Measurements from ENCODE around the gene ERG28. TPM values are rescaled to one million over a fixed set of nuclear protein-coding genes. Genes with fewer than 3 reads are reported as not detected.

Gene ERG28
- total and polyA plus RNA-seq, 3 experiments from 2014 or later: 18.5 to 31.4 (median 18.8) TPM

GRCh38 chr14:75673345-75674035 lies 12.8 kb upstream of the ERG28 start:
- no peaks in the 10 kb centered on the region for H3K27me3 Mint-ChIP-seq
- no peak overlapping the region for H3K27ac Mint-ChIP-seq
- peaks cover 0 to 2% (median 0%) of the 10 kb centered on the region in 5 donors for H3K9me3 Mint-ChIP-seq
- DNase-seq: no peak
- no peaks in the 10 kb centered on the region for H3K9me3 ChIP-seq (ENCODE audit: low read length)
- H3K4me3 Mint-ChIP-seq: no peak overlapping the region
- no peaks in the 10 kb centered on the region for H3K27me3 ChIP-seq (ENCODE audit: insufficient read depth, low read length, poor library complexity, severe bottlenecking)
- no peaks in the 10 kb centered on the region for H3K4me1 ChIP-seq (ENCODE audit: insufficient read depth, low read length)
- no peaks in the 10 kb centered on the region for H3K36me3 ChIP-seq (ENCODE audit: insufficient read depth, low read length)
- H3K4me3 ChIP-seq (ENCODE audit: low read length): no peak overlapping the region
- H3K27ac ChIP-seq (ENCODE audit: low read depth, low read length): no peak overlapping the region
- ChIA-PET POLR2A (no interaction called here), CTCF (no interaction called here)
- H3K36me3 Mint-ChIP-seq: peaks cover 21 to 52% (median 36%) of the 10 kb centered on the region in 3 donors
- peaks cover 0 to 6% (median 0%) of the 10 kb centered on the region in 3 donors for H3K4me1 Mint-ChIP-seq

GRCh38 chr14:75672605-75673192 lies 12.0 kb upstream of the ERG28 start:
- Mint-ChIP-seq H3K4me3 (no peak overlapping the region), H3K36me3 (peaks cover 21 to 54% (median 35%) of the 10 kb centered on the region in 3 donors), H3K27me3 (no peaks in the 10 kb centered on the region), H3K9me3 (peaks cover 0 to 2% (median 0%) of the 10 kb centered on the region in 5 donors), H3K27ac (no peak overlapping the region), H3K4me1 (peaks cover 0 to 6% (median 0%) of the 10 kb centered on the region in 3 donors)
- no peaks in the 10 kb centered on the region for H3K36me3 ChIP-seq (ENCODE audit: insufficient read depth, low read length)
- ChIA-PET POLR2A (interaction anchor here (0.6 kb wide), 1 partner anchor 550 kb away, joined by 4 read pairs; no protein-coding TSS in a partner anchor), CTCF (no interaction called here)
- no peak overlapping the region for H3K27ac ChIP-seq (ENCODE audit: low read depth, low read length)
- H3K27me3 ChIP-seq (ENCODE audit: insufficient read depth, low read length, poor library complexity, severe bottlenecking): no peaks in the 10 kb centered on the region
- H3K9me3 ChIP-seq (ENCODE audit: low read length): no peaks in the 10 kb centered on the region
- no peaks in the 10 kb centered on the region for H3K4me1 ChIP-seq (ENCODE audit: insufficient read depth, low read length)
- DNase-seq: no peak
- H3K4me3 ChIP-seq (ENCODE audit: low read length): no peak overlapping the region

GRCh38 chr14:75667099-75667765 lies 6.6 kb upstream of the ERG28 start:
- Histone ChIP-seq H3K4me1 (ENCODE audit: insufficient read depth, low read length) (no peaks in the 10 kb centered on the region), H3K27me3 (ENCODE audit: insufficient read depth, low read length, poor library complexity, severe bottlenecking) (no peaks in the 10 kb centered on the region), H3K36me3 (ENCODE audit: insufficient read depth, low read length) (no peaks in the 10 kb centered on the region), H3K4me3 (ENCODE audit: low read length) (no peak overlapping the region), H3K9me3 (ENCODE audit: low read length) (no peaks in the 10 kb centered on the region), H3K27ac (ENCODE audit: low read depth, low read length) (no peak overlapping the region)
- DNase-seq: no peak
- H3K4me1 Mint-ChIP-seq: peaks cover 0 to 9% (median 9%) of the 10 kb centered on the region in 3 donors
- H3K27me3 Mint-ChIP-seq: no peaks in the 10 kb centered on the region
- ChIA-PET POLR2A (no interaction called here), CTCF (interaction anchor here (1.3 to 1.6 kb wide), 2 partner anchors 90 to 152 kb away, joined by 3 read pairs; no protein-coding TSS in a partner anchor)
- no peak overlapping the region for H3K27ac Mint-ChIP-seq
- H3K4me3 Mint-ChIP-seq: no peak overlapping the region
- peaks cover 8 to 59% (median 27%) of the 10 kb centered on the region in 3 donors for H3K36me3 Mint-ChIP-seq
- no peaks in the 10 kb centered on the region for H3K9me3 Mint-ChIP-seq

GRCh38 chr14:75662966-75663365 lies 2.3 kb upstream of the ERG28 start:
- H3K36me3 Mint-ChIP-seq: peaks cover 0 to 44% (median 7%) of the 10 kb centered on the region in 3 donors
- H3K4me3 Mint-ChIP-seq: peak overlapping the region; percentile 35 to 98 (median 66)
- H3K27me3 Mint-ChIP-seq: peaks cover 0 to 4% of the 10 kb centered on the region in 2 donors
- Histone ChIP-seq H3K4me1 (ENCODE audit: insufficient read depth, low read length) (no peaks in the 10 kb centered on the region), H3K27me3 (ENCODE audit: insufficient read depth, low read length, poor library complexity, severe bottlenecking) (no peaks in the 10 kb centered on the region), H3K27ac (ENCODE audit: low read depth, low read length) (no peak overlapping the region), H3K9me3 (ENCODE audit: low read length) (no peaks in the 10 kb centered on the region), H3K36me3 (ENCODE audit: insufficient read depth, low read length) (no peaks in the 10 kb centered on the region), H3K4me3 (ENCODE audit: low read length) (no peak overlapping the region)
- H3K27ac Mint-ChIP-seq: peak overlapping the region in 4 of 8 donors; percentile 5 to 87 (median 70)
- ChIA-PET CTCF (interaction anchor here (1.1 to 1.5 kb wide), 2 partner anchors 9 to 85 kb away, joined by 5 to 8 read pairs; no protein-coding TSS in a partner anchor), POLR2A (no interaction called here)
- H3K4me1 Mint-ChIP-seq: peaks cover 18 to 45% (median 41%) of the 10 kb centered on the region in 3 donors
- no peak for DNase-seq
- H3K9me3 Mint-ChIP-seq: no peaks in the 10 kb centered on the region

GRCh38 chr14:75661499-75661814 lies 781 bp upstream of the ERG28 start:
- Mint-ChIP-seq H3K27me3 (peaks cover 0 to 4% of the 10 kb centered on the region in 2 donors), H3K9me3 (no peaks in the 10 kb centered on the region), H3K4me3 (peak overlapping the region; percentile 89 to 98 (median 95)), H3K36me3 (peaks cover 0 to 49% (median 8%) of the 10 kb centered on the region in 3 donors), H3K4me1 (peaks cover 22 to 53% (median 41%) of the 10 kb centered on the region in 3 donors), H3K27ac (peak overlapping the region; percentile 89 to 100 (median 96))
- Histone ChIP-seq H3K27ac (ENCODE audit: low read depth, low read length) (peak overlapping the region; percentile 97), H3K9me3 (ENCODE audit: low read length) (no peaks in the 10 kb centered on the region), H3K27me3 (ENCODE audit: insufficient read depth, low read length, poor library complexity, severe bottlenecking) (no peaks in the 10 kb centered on the region), H3K4me1 (ENCODE audit: insufficient read depth, low read length) (no peaks in the 10 kb centered on the region), H3K4me3 (ENCODE audit: low read length) (peak overlapping the region; percentile 89), H3K36me3 (ENCODE audit: insufficient read depth, low read length) (no peaks in the 10 kb centered on the region)
- CTCF ChIA-PET: interaction anchor here (0.6 to 12.0 kb wide), 2 partner anchors 85 to 321 kb away, joined by 3 to 178 read pairs; partner anchors contain the start of genes FLVCR2 and TGFB3
- no peak for DNase-seq
- POLR2A ChIA-PET: interaction anchor here (0.6 to 1.4 kb wide), 3 partner anchors 146 to 898 kb away, joined by 3 to 8 read pairs (median 3); partner anchors contain the start of genes TGFB3 and YLPM1

GRCh38 chr14:75660238-75660629 lies 442 bp downstream of the ERG28 start:
- Histone ChIP-seq H3K27me3 (ENCODE audit: insufficient read depth, low read length, poor library complexity, severe bottlenecking) (no peaks in the 10 kb centered on the region), H3K27ac (ENCODE audit: low read depth, low read length) (peak overlapping the region; percentile 97), H3K4me3 (ENCODE audit: low read length) (peak overlapping the region; percentile 89), H3K9me3 (ENCODE audit: low read length) (no peaks in the 10 kb centered on the region), H3K36me3 (ENCODE audit: insufficient read depth, low read length) (no peaks in the 10 kb centered on the region), H3K4me1 (ENCODE audit: insufficient read depth, low read length) (no peaks in the 10 kb centered on the region)
- H3K27ac Mint-ChIP-seq: peak overlapping the region; percentile 89 to 100 (median 96)
- H3K4me3 Mint-ChIP-seq: peak overlapping the region; percentile 89 to 98 (median 95)
- CTCF ChIA-PET: interaction anchor here (1.4 to 12.0 kb wide), 2 partner anchors 25 to 83 kb away, joined by 4 to 178 read pairs; partner anchors contain the start of gene FLVCR2
- no peaks in the 10 kb centered on the region for H3K9me3 Mint-ChIP-seq
- H3K36me3 Mint-ChIP-seq: peaks cover 0 to 53% (median 6%) of the 10 kb centered on the region in 3 donors
- H3K27me3 Mint-ChIP-seq: peaks cover 0 to 4% of the 10 kb centered on the region in 2 donors
- POLR2A ChIA-PET: interaction anchor here (0.6 to 0.8 kb wide), 3 partner anchors 94 to 553 kb away, joined by 3 to 10 read pairs (median 5); no protein-coding TSS in a partner anchor
- peaks cover 22 to 53% (median 41%) of the 10 kb centered on the region in 3 donors for H3K4me1 Mint-ChIP-seq
- DNase-seq: peak in 1 of 5 donors; percentile 2

- H3K27me3 Mint-ChIP-seq: peaks cover 0 to 4% of the 10 kb centered on the region in 2 donors
- H3K4me3 Mint-ChIP-seq: no peak overlapping the region
- ChIA-PET POLR2A (no interaction called here), CTCF (interaction anchor here (12.0 kb wide), 1 partner anchor 82 kb away, joined by 178 read pairs; the partner anchor contains the start of gene FLVCR2)
- H3K36me3 Mint-ChIP-seq: peaks cover 0 to 55% (median 4%) of the 10 kb centered on the region in 3 donors
- Histone ChIP-seq H3K9me3 (ENCODE audit: low read length) (no peaks in the 10 kb centered on the region), H3K4me1 (ENCODE audit: insufficient read depth, low read length) (no peaks in the 10 kb centered on the region), H3K36me3 (ENCODE audit: insufficient read depth, low read length) (no peaks in the 10 kb centered on the region), H3K27me3 (ENCODE audit: insufficient read depth, low read length, poor library complexity, severe bottlenecking) (no peaks in the 10 kb centered on the region), H3K4me3 (ENCODE audit: low read length) (no peak overlapping the region), H3K27ac (ENCODE audit: low read depth, low read length) (no peak overlapping the region)
- no peaks in the 10 kb centered on the region for H3K9me3 Mint-ChIP-seq
- peak overlapping the region in 6 of 8 donors; percentile 8 to 74 (median 47) for H3K27ac Mint-ChIP-seq
- peaks cover 24 to 57% (median 44%) of the 10 kb centered on the region in 3 donors for H3K4me1 Mint-ChIP-seq
- no peak for DNase-seq
Measured at GRCh38 chr14:75658957-75659356, 1.7 kb downstream of the ERG28 start.
